ENCODE results near the gene CAMTA1.

Gene CAMTA1

GRCh38 chr1:7348073-7348472 is 562.8 kb downstream of the CAMTA1 start (continued):
- TF ChIP-seq PRDM10 (tag by site-specific recombination; IDR thresholded peaks at IDR 0.05) (no peak), BCL11B (tag by site-specific recombination; IDR thresholded peaks at IDR 0.05; ENCODE audit: low read depth) (no peak), PRDM1 (tag by site-specific recombination; IDR thresholded peaks at IDR 0.05) (no peak), ZNF76 (tag by site-specific recombination; IDR thresholded peaks at IDR 0.05; ENCODE audit: borderline replicate concordance, low read depth) (no peak), ZNF513 (tag by site-specific recombination; IDR thresholded peaks at IDR 0.05) (no peak), KLF17 (tag by site-specific recombination; IDR thresholded peaks at IDR 0.05) (no peak), ZNF501 (tag by site-specific recombination; IDR thresholded peaks at IDR 0.05) (no peak), ZSCAN30 (tag by site-specific recombination; IDR thresholded peaks at IDR 0.05) (no peak)

- H3K4me3 ChIP-seq (ENCODE audit: low read depth, low read length) = no peak overlapping the region
- ChIA-PET POLR2A (no interaction called here), CTCF (no interaction called here)
Observed at GRCh38 chr1:7348580-7348979, 563.3 kb downstream of the CAMTA1 start.

GRCh38 chr1:7350804-7351203 is 565.5 kb downstream of the CAMTA1 start:
- H3K36me3 ChIP-seq (ENCODE audit: control insufficient read depth in 2 of 2, insufficient read depth in 1 of 2, low read length in 2 of 2) = no peaks in the 10 kb centered on the region
- no peak overlapping the region for H3K4me3 ChIP-seq (ENCODE audit: low read depth, low read length)
- ChIA-PET CTCF (no interaction called here), POLR2A (no interaction called here)
- no peaks in the 10 kb centered on the region for H3K9me3 ChIP-seq (ENCODE audit: control insufficient read depth, insufficient read depth, low read depth, low read length)
- H3K4me1 ChIP-seq (ENCODE audit: control insufficient read depth, insufficient read depth, low read length) = no peaks in the 10 kb centered on the region
- no peak overlapping the region for H3K27ac ChIP-seq (ENCODE audit: extremely low read depth, low read depth, low read length)
- TF ChIP-seq ZNF513 (tag by site-specific recombination; IDR thresholded peaks at IDR 0.05) = no peak
- TF ChIP-seq ZNF530 (tag by site-specific recombination; IDR thresholded peaks at IDR 0.05; ENCODE audit: low read depth) = no peak
- no peak for TF ChIP-seq ZNF302 (tag by site-specific recombination; IDR thresholded peaks at IDR 0.05; ENCODE audit: low read depth)
- no peak for TF ChIP-seq INSM2 (tag by site-specific recombination; IDR thresholded peaks at IDR 0.05)
- TF ChIP-seq ZNF837 (tag by site-specific recombination; IDR thresholded peaks at IDR 0.05) = no peak
- TF ChIP-seq ZNF768 (tag by site-specific recombination; IDR thresholded peaks at IDR 0.05) = no peak
- no peak for TF ChIP-seq ZEB2 (tag by site-specific recombination; IDR thresholded peaks at IDR 0.05)
- TF ChIP-seq ZNF19 (tag by site-specific recombination; IDR thresholded peaks at IDR 0.05; ENCODE audit: low read depth) = no peak
- TF ChIP-seq ZSCAN4 (tag by site-specific recombination; IDR thresholded peaks at IDR 0.05) = no peak
- TF ChIP-seq ZNF76 (tag by site-specific recombination; IDR thresholded peaks at IDR 0.05; ENCODE audit: borderline replicate concordance, low read depth) = no peak
- no peak for TF ChIP-seq ZNF24 (tag by site-specific recombination; IDR thresholded peaks at IDR 0.05)

More at GRCh38 chr1:7348580-7348979, 563.3 kb downstream of the CAMTA1 start:
- H3K4me1 ChIP-seq (ENCODE audit: control insufficient read depth, insufficient read depth, low read length) = no peaks in the 10 kb centered on the region
- no peak for TF ChIP-seq ZNF341 (tag by site-specific recombination; IDR thresholded peaks at IDR 0.05; ENCODE audit: low read depth)
- TF ChIP-seq ZNF121 (tag by site-specific recombination; IDR thresholded peaks at IDR 0.05) = no peak
- TF ChIP-seq ZNF776 (tag by site-specific recombination; IDR thresholded peaks at IDR 0.05; ENCODE audit: borderline replicate concordance) = no peak
- no peak for TF ChIP-seq ZNF707 (tag by site-specific recombination; IDR thresholded peaks at IDR 0.05)
- TF ChIP-seq ZNF792 (tag by site-specific recombination; IDR thresholded peaks at IDR 0.05) = no peak
- TF ChIP-seq ZNF112 (tag by site-specific recombination; IDR thresholded peaks at IDR 0.05) = no peak
- TF ChIP-seq ZSCAN4 (tag by site-specific recombination; IDR thresholded peaks at IDR 0.05) = no peak
- no peak overlapping the region for H3K27ac ChIP-seq (ENCODE audit: extremely low read depth, low read depth, low read length)
- no peaks in the 10 kb centered on the region for H3K9me3 ChIP-seq (ENCODE audit: control insufficient read depth, insufficient read depth, low read depth, low read length)
- H3K36me3 ChIP-seq (ENCODE audit: control insufficient read depth in 2 of 2, insufficient read depth in 1 of 2, low read length in 2 of 2) = no peaks in the 10 kb centered on the region

Data from HEK293 (cell line).